Loucy (cell line): ENCODE measurements around the gene TEN1.

Source experiments
- H2AFZ ChIP-seq: fragments of 200-600 bp; sonication (generic); 2 replicates; pipeline ENCODE4 v1.6.0; 2016; ENCODE audit warnings: antibody characterized with exemption, mild to moderate bottlenecking, low read length, moderate library complexity
- H3F3A ChIP-seq: fragments of 200-600 bp; 2 replicates; pipeline ENCODE4 v1.6.0; 2016; ENCODE audit warnings: antibody characterized with exemption, low read depth, mild to moderate bottlenecking
- H3K27me3 ChIP-seq: fragments of 200-600 bp; sonication (generic); 2 replicates; pipeline ENCODE4 v1.6.1; 2014; ENCODE audit warnings: low read length, mild to moderate bottlenecking; ENCODE audit not compliant: insufficient read depth, poor library complexity, severe bottlenecking
- H3K36me3 ChIP-seq: fragments of 200-600 bp; sonication (generic); 2 replicates; pipeline ENCODE4 v1.6.1; 2016; ENCODE audit warnings: low read length; ENCODE audit not compliant: insufficient read depth
- H3K4me1 ChIP-seq: fragments of 200-600 bp; sonication (generic); 2 replicates; pipeline ENCODE4 v1.5.1; 2014; ENCODE audit warnings: low read length, mild to moderate bottlenecking; ENCODE audit not compliant: insufficient read depth, poor library complexity, severe bottlenecking
- H3K4me2 ChIP-seq: fragments of 200-600 bp; sonication (generic); 2 replicates; pipeline ENCODE4 v1.6.0; 2014; ENCODE audit warnings: antibody characterized with exemption, low read length, low read depth, mild to moderate bottlenecking; ENCODE audit not compliant: poor library complexity, severe bottlenecking
- H3K4me3 ChIP-seq: fragments of 200-600 bp; sonication (generic); 2 replicates; pipeline ENCODE4 v1.5.1; 2014; ENCODE audit warnings: low read length, mild to moderate bottlenecking, mixed read lengths; ENCODE audit not compliant: poor library complexity, severe bottlenecking
- H3K79me2 ChIP-seq: fragments of 200-600 bp; sonication (generic); 2 replicates; pipeline ENCODE4 v1.6.1; 2014; ENCODE audit warnings: low read length; ENCODE audit not compliant: insufficient read depth
- H3K9ac ChIP-seq: fragments of 200-600 bp; sonication (generic); 2 replicates; pipeline ENCODE4 v1.6.0; 2014; ENCODE audit warnings: mild to moderate bottlenecking, low read depth, low read length, moderate library complexity; ENCODE audit not compliant: poor library complexity, severe bottlenecking
- H3K9me2 ChIP-seq: fragments of 200-600 bp; sonication (generic); replicated peaks from 2 replicates; pipeline ENCODE4 v1.6.1; 2016; ENCODE audit warnings: low read depth, low read length, mixed read lengths
- H3K9me3 ChIP-seq: fragments of 200-600 bp; sonication (generic); 2 replicates; pipeline ENCODE4 v1.6.1; 2014; ENCODE audit warnings: mild to moderate bottlenecking, antibody characterized with exemption, low read length, low read depth; ENCODE audit not compliant: insufficient read depth
- H4K20me1 ChIP-seq: fragments of 200-600 bp; sonication (generic); 2 replicates; pipeline ENCODE4 v1.6.0; 2014; ENCODE audit warnings: antibody characterized with exemption, low read length, mild to moderate bottlenecking; ENCODE audit not compliant: insufficient read depth, poor library complexity, severe bottlenecking
- CTCF ChIP-seq: fragments of 200-600 bp; sonication (generic); conservative IDR thresholded peaks from 2 replicates; pipeline ENCODE4 v1.5.1; 2014; ENCODE audit warnings: mild to moderate bottlenecking, antibody characterized with exemption, low read length
- EZH2phosphoT487 ChIP-seq: fragments of 200-600 bp; IDR thresholded peaks from 2 replicates; pipeline ENCODE4 v1.6.1; 2018; ENCODE audit warnings: antibody characterized with exemption, mild to moderate bottlenecking, moderate library complexity, borderline replicate concordance

TEN1 gene

GRCh38 chr17:75983501-75984181, 4.6 kb downstream of the TEN1 start:
- Histone ChIP-seq H3K9me3 (no peaks in the 10 kb centered on the region), H3K27me3 (no peaks in the 10 kb centered on the region), H2AFZ (no peak overlapping the region), H3K4me1 (peaks cover 36% of the 10 kb centered on the region), H3K4me2 (peak overlapping the region; percentile 51), H3F3A (no peaks in the 10 kb centered on the region; the same call in 1 of the 2 replicates), H4K20me1 (peaks cover under 1% of the 10 kb centered on the region), H3K36me3 (peaks cover 6% of the 10 kb centered on the region; the same call in 1 of the 2 replicates), H3K9ac (peak overlapping the region; percentile 48), H3K79me2 (peaks cover 52% of the 10 kb centered on the region), H3K4me3 (peak overlapping the region; percentile 20), H3K9me2 (no peaks in the 10 kb centered on the region)
- TF ChIP-seq CTCF: no peak
- no peak for TF ChIP-seq EZH2phosphoT487

DNA sequence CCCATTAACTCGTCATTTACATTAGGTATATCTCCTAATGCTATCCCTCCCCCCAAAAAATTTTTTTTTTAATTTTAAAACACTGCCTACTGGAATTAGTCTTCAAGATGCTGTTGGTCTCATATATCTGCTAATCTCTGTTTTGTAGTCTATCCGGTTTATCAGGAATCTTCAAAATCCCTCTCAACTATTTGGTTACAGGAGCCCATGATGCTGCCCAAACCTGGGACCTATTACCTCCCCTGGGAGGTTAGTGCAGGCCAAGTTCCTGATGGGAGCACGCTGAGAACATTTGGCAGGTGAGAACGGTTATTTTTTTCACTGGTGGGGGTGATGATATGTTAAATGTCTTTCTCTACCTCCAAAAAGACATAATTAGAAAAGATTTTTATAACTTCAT, 6.9 kb downstream of the TEN1 start:
- no peaks in the 10 kb centered on the region; the same call in 1 of the 2 replicates for H3F3A ChIP-seq
- no peaks in the 10 kb centered on the region for H4K20me1 ChIP-seq
- no peaks in the 10 kb centered on the region for H3K27me3 ChIP-seq
- peaks cover 36% of the 10 kb centered on the region for H3K79me2 ChIP-seq
- no peak overlapping the region for H2AFZ ChIP-seq
- H3K9ac ChIP-seq: no peak overlapping the region
- H3K4me2 ChIP-seq: no peak overlapping the region
- no peak for TF ChIP-seq EZH2phosphoT487
- no peak for TF ChIP-seq CTCF
- no peak overlapping the region for H3K4me3 ChIP-seq
- no peaks in the 10 kb centered on the region for H3K9me2 ChIP-seq
- H3K4me1 ChIP-seq: peaks cover 25% of the 10 kb centered on the region
- H3K36me3 ChIP-seq: peaks cover 6% of the 10 kb centered on the region; the same call in 1 of the 2 replicates
- no peaks in the 10 kb centered on the region for H3K9me3 ChIP-seq

- no peak overlapping the region for H3K9ac ChIP-seq
- H4K20me1 ChIP-seq: no peaks in the 10 kb centered on the region
- H3K4me1 ChIP-seq: peaks cover 15% of the 10 kb centered on the region
- peaks cover 25% of the 10 kb centered on the region; the same call in 1 of the 2 replicates for H3K79me2 ChIP-seq
- H3K9me2 ChIP-seq: no peaks in the 10 kb centered on the region
- peaks cover 16% of the 10 kb centered on the region; the same call in 1 of the 2 replicates for H3K36me3 ChIP-seq
- no peak overlapping the region for H3K4me3 ChIP-seq
- H3K9me3 ChIP-seq: no peaks in the 10 kb centered on the region
- no peaks in the 10 kb centered on the region; the same call in 1 of the 2 replicates for H3F3A ChIP-seq
- H3K27me3 ChIP-seq: no peaks in the 10 kb centered on the region
- TF ChIP-seq EZH2phosphoT487 (no peak), CTCF (no peak)
- H2AFZ ChIP-seq: no peak overlapping the region
- no peak overlapping the region for H3K4me2 ChIP-seq
Measured at GRCh38 chr17:75987041-75987440, 8.0 kb downstream of the TEN1 start.
